HG03097 (cell line): ENCODE results near the gene SYNM.
A peak's percentile ranks its signal among the peaks of the same experiment; 100 is the strongest.

Experiments used
- ATAC-seq: cut with Tn5 transposase; IDR thresholded peaks from one replicate; pipeline ENCODE4 v1.9.1; 2021; ENCODE audit not compliant: unreplicated experiment, low FRiP score

The SYNM gene

DNA sequence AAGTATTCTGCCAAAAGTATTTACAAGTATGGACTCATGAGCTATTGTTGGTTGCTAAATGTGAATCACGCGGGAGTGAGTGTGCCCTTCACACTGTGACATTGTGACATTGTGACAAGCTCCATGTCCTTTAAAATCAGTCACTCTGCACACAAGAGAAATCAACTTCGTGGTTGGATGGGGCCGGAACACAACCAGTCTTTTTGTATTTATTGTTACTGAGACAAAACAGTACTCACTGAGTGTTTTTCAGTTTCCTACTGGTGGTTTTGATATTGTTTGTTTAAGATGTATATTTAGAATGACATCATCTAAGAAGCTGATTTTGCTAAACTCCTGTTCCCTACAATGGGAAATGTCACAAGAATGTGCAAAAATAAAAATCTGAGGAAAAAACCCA is 30.3 kb downstream of the SYNM start:
- peak; percentile 63 for ATAC-seq

- ATAC-seq = no peak
Observed at GRCh38 chr15:99137111-99137546, 32.2 kb downstream of the SYNM start.

DNA sequence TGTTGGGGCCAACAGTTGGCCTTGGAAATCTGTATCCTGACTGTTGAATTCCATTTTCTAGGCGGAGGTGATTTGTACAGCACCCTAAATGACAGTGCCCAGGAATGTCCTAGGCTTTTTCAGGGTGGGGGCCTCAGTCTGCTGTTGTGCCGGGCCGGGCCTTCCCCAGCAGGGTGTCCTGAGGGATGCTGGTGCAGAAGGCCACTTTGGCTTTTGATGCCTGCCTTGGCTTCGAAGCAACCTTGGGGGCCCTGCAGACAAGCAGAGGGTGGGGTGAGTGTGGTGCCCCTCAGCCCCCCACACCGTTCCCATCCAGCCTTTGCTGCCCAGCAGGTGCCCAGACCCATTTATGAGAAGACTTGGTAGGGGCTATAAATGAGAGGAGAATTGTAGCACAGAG is 33.0 kb downstream of the SYNM start:
- ATAC-seq = no peak

- no peak for ATAC-seq
Observed at GRCh38 chr15:99138491-99138982, 33.7 kb downstream of the SYNM start.

DNA sequence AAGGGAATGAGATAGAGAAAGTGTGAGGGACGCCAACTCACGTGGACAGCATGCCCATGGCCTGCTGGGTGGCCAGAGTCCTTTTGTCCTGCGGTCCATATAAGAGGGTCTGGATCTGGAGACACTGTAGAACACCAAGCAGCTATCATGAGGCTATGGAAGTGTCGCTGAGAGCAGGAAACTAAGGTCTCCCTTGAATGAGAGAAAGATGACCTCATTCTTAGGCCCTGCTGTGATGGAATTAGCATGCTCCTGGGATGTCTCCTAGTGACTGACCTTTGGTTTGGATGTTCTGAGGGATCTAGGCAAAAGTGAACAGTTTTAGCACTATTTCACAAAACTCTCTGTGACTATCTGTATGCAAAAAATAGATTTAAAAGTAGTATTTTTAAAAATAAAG is 34.4 kb downstream of the SYNM start:
- ATAC-seq = no peak

GRCh38 chr15:99140590-99140989 is 35.7 kb downstream of the SYNM start:
- no peak for ATAC-seq

DNA sequence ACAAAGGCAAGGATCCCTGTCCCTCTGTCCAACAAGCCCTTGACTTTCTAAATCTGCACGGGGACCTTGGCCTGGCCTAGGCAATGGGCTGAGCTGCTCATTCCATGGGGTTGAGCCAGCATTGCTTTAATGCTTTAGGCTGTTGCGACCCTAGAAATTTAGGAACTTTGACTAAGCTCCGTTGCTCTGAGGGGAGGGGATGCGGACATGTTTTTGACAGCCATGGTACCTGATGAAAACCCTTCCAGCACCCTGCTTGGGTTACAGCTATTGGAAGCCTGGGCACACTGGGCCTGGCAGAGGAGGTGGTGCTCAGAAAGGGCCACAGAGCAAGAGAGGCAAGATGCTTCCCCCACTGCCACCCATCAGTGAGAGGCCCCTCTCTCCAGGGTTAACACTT is 37.1 kb downstream of the SYNM start:
- no peak for ATAC-seq

GRCh38 chr15:99142562-99142961 is 37.7 kb downstream of the SYNM start:
- ATAC-seq = no peak

DNA sequence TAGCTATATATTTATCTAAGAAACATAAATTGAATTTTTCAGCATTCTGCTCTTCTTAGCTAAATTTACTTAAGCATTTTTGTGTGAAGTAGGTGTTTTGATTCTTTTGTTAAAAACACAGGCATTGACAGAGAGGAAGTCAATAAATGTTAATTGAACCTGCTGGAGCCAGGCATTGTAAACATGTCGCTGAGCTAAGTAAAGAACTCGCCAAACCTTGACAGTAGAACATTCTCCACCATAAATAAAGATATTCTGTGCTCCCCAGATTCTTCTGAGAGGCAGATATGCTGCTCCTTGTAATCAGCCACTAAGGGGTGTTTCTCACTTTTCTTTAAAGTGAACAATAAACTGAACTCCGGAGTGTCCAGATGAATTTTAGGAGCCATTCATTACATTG is 38.4 kb downstream of the SYNM start:
- ATAC-seq = no peak

GRCh38 chr15:99143655-99144610 is 39.1 kb downstream of the SYNM start:
- no peak for ATAC-seq

- no peak for ATAC-seq
Observed at GRCh38 chr15:99145005-99145404, 40.1 kb downstream of the SYNM start.

DNA sequence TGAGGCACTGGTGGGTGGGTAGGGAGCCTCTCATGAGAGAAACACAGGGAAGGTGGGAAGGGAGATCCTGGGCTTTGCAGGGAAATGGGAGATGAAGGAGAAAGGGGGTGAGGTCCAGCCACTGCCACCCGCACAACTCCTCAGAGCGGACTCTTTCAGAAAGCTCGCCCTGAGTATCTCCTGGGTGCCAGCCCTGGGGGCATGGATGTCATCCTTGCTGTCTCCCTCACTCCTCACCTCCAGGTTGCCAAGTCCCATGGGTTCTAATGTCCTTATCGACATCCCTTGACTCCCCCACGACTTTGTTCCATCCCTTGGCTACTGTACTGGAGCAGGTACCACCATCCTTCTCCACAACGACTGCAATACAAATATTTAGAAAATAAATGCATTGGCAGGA is 40.9 kb downstream of the SYNM start:
- ATAC-seq = no peak

DNA sequence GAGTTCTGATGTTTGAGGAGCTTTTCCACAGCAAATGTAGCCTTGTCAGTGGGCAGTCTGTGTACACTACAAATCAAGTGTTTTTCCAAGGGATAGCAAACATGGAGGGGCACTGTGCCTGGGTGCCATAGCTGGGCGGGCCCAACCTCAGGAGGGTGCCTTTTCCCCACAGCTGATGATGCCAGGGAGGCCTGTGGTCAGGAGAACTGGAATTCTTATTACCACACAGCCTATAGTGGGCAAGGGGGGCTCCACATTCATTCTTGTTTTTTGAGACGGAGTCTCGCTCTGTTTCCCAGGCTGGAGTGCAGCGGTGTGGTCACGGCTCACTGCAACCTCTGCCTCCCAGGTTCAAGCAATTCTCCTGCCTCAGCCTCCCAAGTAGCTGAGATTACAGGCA is 41.8 kb downstream of the SYNM start:
- ATAC-seq = no peak

- no peak for ATAC-seq
Observed at GRCh38 chr15:99148851-99149276, 44.0 kb downstream of the SYNM start.

DNA sequence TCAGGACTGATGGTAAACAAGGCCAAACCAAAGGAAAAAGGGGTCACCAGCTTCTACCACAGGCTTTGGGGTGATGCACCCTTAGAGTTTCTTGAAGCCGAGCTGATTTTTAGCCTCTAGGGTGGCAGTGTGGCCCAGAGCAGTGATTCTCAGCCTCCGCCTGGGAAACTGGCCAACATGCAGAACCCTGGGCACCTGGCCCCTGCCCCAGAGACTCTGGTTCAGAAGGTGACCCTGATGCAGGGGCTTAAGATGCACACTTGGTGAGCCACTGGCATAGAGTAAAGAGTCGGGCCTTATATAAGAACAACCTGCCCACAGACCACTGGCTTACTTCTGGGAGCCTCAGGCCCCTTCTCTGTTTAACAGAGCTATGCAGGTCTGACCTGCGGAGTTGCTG is 44.5 kb downstream of the SYNM start:
- no peak for ATAC-seq

- no peak for ATAC-seq
Observed at GRCh38 chr15:99151156-99151555, 46.3 kb downstream of the SYNM start.

DNA sequence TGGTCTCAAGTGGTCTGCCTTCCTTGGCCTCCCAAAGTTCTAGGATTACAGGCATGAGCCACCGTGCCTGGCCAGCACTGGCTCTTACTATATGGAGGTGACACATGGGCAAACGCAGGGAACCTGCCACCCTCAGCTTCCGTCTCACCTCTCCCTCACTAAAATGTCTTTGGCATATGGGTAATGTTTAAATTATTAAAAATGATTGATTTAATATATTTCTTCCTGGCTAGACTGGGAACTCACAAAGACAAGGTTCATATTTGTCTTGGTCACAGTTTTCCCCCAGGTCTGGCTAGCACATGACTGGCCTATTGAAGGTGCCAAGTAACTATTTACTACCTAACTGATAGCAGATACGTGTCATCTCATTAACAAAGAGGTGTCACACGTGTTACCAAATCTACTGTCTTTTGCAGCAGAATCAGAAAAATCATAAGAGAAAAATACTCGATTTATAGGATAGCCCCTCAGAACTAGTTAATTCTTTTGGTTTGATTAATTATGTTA is 48.2 kb downstream of the SYNM start:
- ATAC-seq = no peak

- no peak for ATAC-seq
Observed at GRCh38 chr15:99154271-99154670, 49.4 kb downstream of the SYNM start.

DNA sequence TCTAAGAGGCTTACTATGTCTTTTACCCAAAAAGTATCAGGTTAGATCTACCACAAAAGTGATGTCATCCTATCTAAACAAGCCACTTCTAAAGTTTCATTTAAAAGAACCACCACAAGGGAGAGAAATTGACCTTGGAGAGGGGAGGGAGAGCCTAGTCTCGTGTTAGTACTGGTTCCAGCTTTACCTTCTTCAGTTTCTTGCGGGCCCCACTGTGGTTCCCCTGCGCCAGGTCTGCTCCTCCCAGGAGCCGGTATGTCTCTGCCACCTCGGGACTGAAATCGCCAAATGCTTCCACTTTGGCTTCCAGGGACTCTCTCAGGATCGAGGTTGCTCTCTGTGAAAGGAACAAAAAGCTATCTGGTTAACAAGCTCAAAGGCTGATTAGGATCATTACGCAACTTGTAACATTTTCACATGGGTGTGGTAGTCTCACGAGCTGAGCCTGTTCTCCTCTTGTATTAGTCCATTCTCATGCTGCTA is 51.1 kb downstream of the SYNM start:
- ATAC-seq = no peak

GRCh38 chr15:99157456-99157855 is 52.6 kb downstream of the SYNM start:
- ATAC-seq = no peak

GRCh38 chr15:99158626-99159412 is 53.9 kb downstream of the SYNM start:
- no peak for ATAC-seq
